ENCODE data around the gene CHRNE. TPM values are rescaled to one million over a fixed set of nuclear protein-coding genes. Genes with fewer than 3 reads are reported as not detected.

Gene CHRNE
- total RNA-seq, 1 donor from 2014 or later, result 0.98 TPM

- peaks cover 65% of the 10 kb centered on the region for H3K4me1 ChIP-seq
- no peak for TF ChIP-seq POLR2A (IDR thresholded peaks at IDR 0.05)
- no peak for TF ChIP-seq POLR2AphosphoS5 (IDR thresholded peaks at IDR 0.05; ENCODE audit: insufficient read depth in 1 of 2, low read depth in 1 of 2)
- no peak for TF ChIP-seq CTCF (IDR thresholded peaks at IDR 0.05)
- no peaks in the 10 kb centered on the region for H3K9me3 ChIP-seq
- DNase-seq (ENCODE audit: extremely low spot score in 2 of 2), result no peak
- peaks cover 0 to 39% of the 10 kb centered on the region in 2 donors for H3K36me3 ChIP-seq
- H3K27me3 ChIP-seq, result no peaks in the 10 kb centered on the region
- intact Hi-C loops (cut with DNase I), result no loop called here
- H3K4me3 ChIP-seq, result no peak overlapping the region
- no peak overlapping the region for H3K27ac ChIP-seq
These were observed 40.0 kb upstream of the CHRNE start for GRCh38 chr17:4942760-4943508.

- H3K4me1 ChIP-seq, result peaks cover 56% of the 10 kb centered on the region
- peak overlapping the region; percentile 76 to 88 for H3K4me3 ChIP-seq
- no peaks in the 10 kb centered on the region for H3K27me3 ChIP-seq
- intact Hi-C loops (cut with DNase I), result no loop called here
- no peaks in the 10 kb centered on the region for H3K9me3 ChIP-seq
- H3K27ac ChIP-seq, result peak overlapping the region; percentile 88
- peaks cover 0 to 50% of the 10 kb centered on the region in 2 donors for H3K36me3 ChIP-seq
- TF ChIP-seq CTCF (IDR thresholded peaks at IDR 0.05) (no peak), POLR2A (IDR thresholded peaks at IDR 0.05) (no peak)
- no peak for DNase-seq (ENCODE audit: extremely low spot score in 2 of 2)
These were observed 38.4 kb upstream of the CHRNE start for GRCh38 chr17:4941319-4941610.

- Histone ChIP-seq H3K27me3 (no peaks in the 10 kb centered on the region), H3K4me1 (peaks cover 51% of the 10 kb centered on the region), H3K36me3 (peaks cover 0 to 45% of the 10 kb centered on the region in 2 donors), H3K9me3 (no peaks in the 10 kb centered on the region), H3K27ac (peak overlapping the region; percentile 88), H3K4me3 (peak overlapping the region; percentile 76 to 88)
- no peak for DNase-seq (ENCODE audit: extremely low spot score in 2 of 2)
- intact Hi-C loops (cut with DNase I), result no loop called here
- no peak for TF ChIP-seq POLR2A (IDR thresholded peaks at IDR 0.05)
- peak in 1 of 2 donors; percentile 3 for TF ChIP-seq POLR2AphosphoS5 (IDR thresholded peaks at IDR 0.05; ENCODE audit: insufficient read depth in 1 of 2, low read depth in 1 of 2)
These were observed 37.8 kb upstream of the CHRNE start for GRCh38 chr17:4940555-4941318.

GRCh38 chr17:4939796-4940554, 37.1 kb upstream of the CHRNE start, which contains the start of the genes RNF167 and SLC25A11:
RNF167 (plus strand) TSS chr17:4940268; CDS start chr17:4940910, 642 bp downstream.
SLC25A11 (minus strand) TSS chr17:4940046; CDS start chr17:4939910, 136 bp downstream.
- Histone ChIP-seq H3K36me3 (peaks cover 0 to 39% of the 10 kb centered on the region in 2 donors), H3K4me3 (peak within 1 kb of the TSS; percentile 76 to 88), H3K9me3 (no peaks in the 10 kb centered on the region), H3K4me1 (peaks cover 43% of the 10 kb centered on the region), H3K27ac (peak within 1 kb of the TSS; percentile 88), H3K27me3 (no peaks in the 10 kb centered on the region)
- DNase-seq (ENCODE audit: extremely low spot score in 2 of 2), result peak in 1 of 2 donors; percentile 99
- intact Hi-C loops (cut with DNase I), result no loop called here
- TF ChIP-seq CTCF (IDR thresholded peaks at IDR 0.05) (no peak), POLR2A (IDR thresholded peaks at IDR 0.05) (peak in 1 of 2 donors; percentile 62), POLR2AphosphoS5 (IDR thresholded peaks at IDR 0.05; ENCODE audit: insufficient read depth in 1 of 2, low read depth in 1 of 2) (peak; percentile 79 to 90)

- DNase-seq (ENCODE audit: extremely low spot score in 2 of 2), result no peak
- intact Hi-C loops (cut with DNase I), result no loop called here
- H3K4me1 ChIP-seq, result peaks cover 40% of the 10 kb centered on the region
- peaks cover 0 to 37% of the 10 kb centered on the region in 2 donors for H3K36me3 ChIP-seq
- H3K27me3 ChIP-seq, result no peaks in the 10 kb centered on the region
- TF ChIP-seq POLR2AphosphoS5 (IDR thresholded peaks at IDR 0.05; ENCODE audit: insufficient read depth in 1 of 2, low read depth in 1 of 2), result no peak
- TF ChIP-seq POLR2A (IDR thresholded peaks at IDR 0.05), result no peak
- no peak for TF ChIP-seq CTCF (IDR thresholded peaks at IDR 0.05)
- H3K27ac ChIP-seq, result peak overlapping the region; percentile 88
- H3K9me3 ChIP-seq, result no peaks in the 10 kb centered on the region
- peak overlapping the region; percentile 76 to 88 for H3K4me3 ChIP-seq
These were observed 36.6 kb upstream of the CHRNE start for GRCh38 chr17:4939546-4939795.
